Gastrocnemius medialis (tissue), 4 donors: ENCODE measurements around the gene HEMGN. TPM values are rescaled to one million over a fixed set of nuclear protein-coding genes. Genes with fewer than 3 reads are reported as not detected.

Experiments
- ATAC-seq, 2 donors: fragments of 150-250 bp; one replicate each; pipeline ENCODE4 v1.9.1; 2016
- DNase-seq, 2 donors: peaks; one replicate each; pipeline ENCODE4 v3.0.0-alpha.2; 2019
- H3K27ac ChIP-seq, 4 donors: fragments of 200-600 bp; sonication (generic); 1 replicate in 1 of 4; 2 replicates in 3 of 4; pipeline ENCODE4 v1.5.1; 2016 to 2018; ENCODE audit warnings: mild to moderate bottlenecking in 2 of 4, moderate library complexity in 1 of 4
- H3K27me3 ChIP-seq, 3 donors: fragments of 200-600 bp; sonication (generic) in 2 of 3; 1 replicate in 1 of 3; 2 replicates in 2 of 3; pipeline versions ENCODE4 v1.5.1 to v1.6.0; 2016 to 2019; ENCODE audit warnings: mild to moderate bottlenecking in 1 of 3, moderate library complexity in 1 of 3
- H3K36me3 ChIP-seq, 2 donors: fragments of 200-600 bp; sonication (generic) in 1 of 2; one replicate each; pipeline ENCODE4 v1.5.1; 2017 to 2018
- H3K4me1 ChIP-seq, 2 donors: fragments of 200-600 bp; sonication (generic) in 1 of 2; one replicate each; pipeline ENCODE4 v1.5.1; 2016 to 2017; ENCODE audit warnings: mild to moderate bottlenecking in 2 of 2
- H3K4me3 ChIP-seq, 4 donors: fragments of 200-600 bp; sonication (generic) in 3 of 4; 1 replicate in 1 of 4; 2 replicates in 3 of 4; pipeline ENCODE4 v1.5.1; 2016 to 2019; ENCODE audit warnings: mild to moderate bottlenecking in 2 of 4
- H3K9me3 ChIP-seq, 3 donors: fragments of 200-600 bp; sonication (generic) in 2 of 3; 1 replicate in 1 of 3; 2 replicates in 2 of 3; pipeline ENCODE4 v1.5.1; 2016 to 2019
- CTCF ChIP-seq, 5 experiments: fragments of 450-650 bp in 3 of 5; fragments of 200-600 bp in 2 of 5; sonication (generic) in 2 of 5; IDR thresholded peaks in 4 of 5; conservative IDR thresholded peaks in 1 of 5; 1 replicate in 4 of 5; 2 replicates in 1 of 5; pipeline ENCODE4 v1.5.1; 2016 to 2019; ENCODE audit warnings: antibody characterized with exemption in 5 of 5, mild to moderate bottlenecking in 3 of 5, moderate library complexity in 3 of 5
- POLR2A ChIP-seq, 2 donors: fragments of 450-650 bp; IDR thresholded peaks; one replicate each; pipeline ENCODE4 v1.6.1; 2017; ENCODE audit warnings: antibody characterized with exemption in 2 of 2, mild to moderate bottlenecking in 2 of 2, moderate library complexity in 2 of 2
- in situ Hi-C, 4 donors: fragments of 200-750 bp; cut with MboI; loops; one replicate each; pipeline versions ENCODE4 v1.15.0 to v1.8.0; 2017; ENCODE audit warnings: low sequenced_read_pairs in 4 of 4
- intact Hi-C: fragments of 100-400 bp; cut with DNase I; formaldehyde crosslinking; loops from one replicate; pipeline ENCODE4 v1.15.1; 2023; ENCODE audit warnings: low total_unique reads
- total RNA-seq, 4 donors: library from RNA; depleted of rRNA; stranded (reverse); fragments of >200 nt; gene quantifications; one replicate each; pipeline versions ENCODE4 v1.1.0 to v1.2.3, GENCODE V29; 2016

HEMGN gene
- total RNA-seq, 4 donors from 2014 or later: 0.16 TPM; not detected in 3

DNA sequence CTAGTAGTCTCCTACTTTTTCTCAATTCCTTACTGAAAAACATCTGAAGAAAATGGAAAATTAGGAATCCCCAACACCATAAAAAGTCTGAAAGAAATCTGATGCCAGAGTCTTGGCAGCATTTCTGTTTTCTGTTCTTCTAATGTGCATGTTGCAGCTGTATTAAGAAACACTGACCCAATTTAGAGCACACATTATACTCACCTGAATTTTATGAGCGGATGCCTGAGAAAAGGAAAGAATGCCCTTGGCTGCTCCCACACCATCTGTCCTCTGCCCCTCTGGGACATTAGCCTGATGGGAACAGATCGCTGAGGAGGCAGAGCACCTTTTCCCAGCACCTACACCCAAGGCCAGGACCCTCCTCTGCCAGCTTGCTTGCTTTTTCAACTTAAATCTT lies 31.0 kb upstream of the HEMGN start:
- intact Hi-C loops (no loop called here), in situ Hi-C loops (no loop called here)
- no peak overlapping the region for H3K4me3 ChIP-seq
- DNase-seq (no peak), ATAC-seq (peak in 1 of 2 donors; percentile 52)
- H3K27ac ChIP-seq: no peak overlapping the region
- H3K27me3 ChIP-seq: peaks cover 0 to 5% (median 0%) of the 10 kb centered on the region in 3 donors
- TF ChIP-seq CTCF (IDR thresholded peaks at IDR 0.05 in 4 of 5, conservative IDR thresholded peaks at IDR 0.05 in 1 of 5): no peak
- TF ChIP-seq POLR2A (IDR thresholded peaks at IDR 0.05): no peak
- H3K36me3 ChIP-seq: no peaks in the 10 kb centered on the region
- H3K4me1 ChIP-seq: peaks cover 0 to 3% of the 10 kb centered on the region in 2 donors
- H3K9me3 ChIP-seq: no peaks in the 10 kb centered on the region

- Histone ChIP-seq H3K4me3 (no peak overlapping the region), H3K9me3 (no peaks in the 10 kb centered on the region), H3K27ac (no peak overlapping the region), H3K4me1 (peaks cover 0 to 7% of the 10 kb centered on the region in 2 donors), H3K27me3 (no peaks in the 10 kb centered on the region), H3K36me3 (no peaks in the 10 kb centered on the region)
- DNase-seq (no peak), ATAC-seq (peak; percentile 46 to 58)
- intact Hi-C loops (no loop called here), in situ Hi-C loops (no loop called here)
- TF ChIP-seq POLR2A (IDR thresholded peaks at IDR 0.05) (no peak), CTCF (IDR thresholded peaks at IDR 0.05 in 4 of 5, conservative IDR thresholded peaks at IDR 0.05 in 1 of 5) (no peak)
Observed at GRCh38 chr9:97966493-97966892, 28.5 kb upstream of the HEMGN start.

DNA sequence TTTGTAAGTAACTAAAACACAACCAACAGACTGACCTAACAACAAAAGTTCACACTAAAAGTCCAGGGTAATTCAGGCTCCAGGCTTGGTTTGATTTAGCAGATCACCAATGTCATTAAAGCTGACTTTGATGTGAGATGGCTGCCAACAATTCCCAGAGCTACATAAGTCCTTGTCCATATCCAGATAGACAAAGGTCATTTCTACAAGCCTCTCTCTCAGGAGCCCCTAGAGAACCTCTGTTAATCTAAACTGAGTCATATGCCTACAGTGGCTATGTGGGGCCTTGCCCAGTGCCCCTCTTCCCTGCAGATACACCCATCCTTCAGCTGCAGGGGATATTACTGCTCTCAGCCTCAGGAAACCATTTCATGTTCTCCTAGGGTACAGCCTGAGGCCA lies 26.9 kb upstream of the HEMGN start:
- TF ChIP-seq CTCF (IDR thresholded peaks at IDR 0.05 in 4 of 5, conservative IDR thresholded peaks at IDR 0.05 in 1 of 5) (no peak), POLR2A (IDR thresholded peaks at IDR 0.05) (no peak)
- H3K36me3 ChIP-seq: no peaks in the 10 kb centered on the region
- in situ Hi-C loops: no loop called here
- no peaks in the 10 kb centered on the region for H3K27me3 ChIP-seq
- intact Hi-C loops: loop anchor here (5.0 kb wide), 1 partner anchor 43 kb away; the partner anchor contains the start of gene TRMO
- no peak for ATAC-seq
- no peak overlapping the region for H3K4me3 ChIP-seq
- H3K27ac ChIP-seq: no peak overlapping the region
- DNase-seq: no peak
- H3K9me3 ChIP-seq: no peaks in the 10 kb centered on the region
- peaks cover 0 to 7% of the 10 kb centered on the region in 2 donors for H3K4me1 ChIP-seq

GRCh38 chr9:97963232-97963631 lies 25.3 kb upstream of the HEMGN start:
- Histone ChIP-seq H3K27ac (no peak overlapping the region), H3K4me3 (no peak overlapping the region), H3K27me3 (no peaks in the 10 kb centered on the region), H3K36me3 (no peaks in the 10 kb centered on the region), H3K9me3 (no peaks in the 10 kb centered on the region), H3K4me1 (peaks cover 0 to 4% of the 10 kb centered on the region in 2 donors)
- ATAC-seq: no peak
- in situ Hi-C loops (no loop called here), intact Hi-C loops (loop anchor here (5.0 kb wide), 1 partner anchor 41 kb away; the partner anchor contains the start of gene TRMO)
- no peak for DNase-seq
- TF ChIP-seq CTCF (IDR thresholded peaks at IDR 0.05 in 4 of 5, conservative IDR thresholded peaks at IDR 0.05 in 1 of 5) (no peak), POLR2A (IDR thresholded peaks at IDR 0.05) (no peak)

- no peaks in the 10 kb centered on the region for H3K36me3 ChIP-seq
- in situ Hi-C loops: no loop called here
- intact Hi-C loops: loop anchor here (5.0 kb wide), 1 partner anchor 40 kb away; the partner anchor contains the start of gene TRMO
- peaks cover 0 to 4% of the 10 kb centered on the region in 2 donors for H3K4me1 ChIP-seq
- no peak for ATAC-seq
- no peaks in the 10 kb centered on the region for H3K9me3 ChIP-seq
- H3K27me3 ChIP-seq: no peaks in the 10 kb centered on the region
- DNase-seq: no peak
- TF ChIP-seq CTCF (IDR thresholded peaks at IDR 0.05 in 4 of 5, conservative IDR thresholded peaks at IDR 0.05 in 1 of 5) (no peak), POLR2A (IDR thresholded peaks at IDR 0.05) (no peak)
- no peak overlapping the region for H3K27ac ChIP-seq
- no peak overlapping the region for H3K4me3 ChIP-seq
Observed at GRCh38 chr9:97962575-97962974, 24.6 kb upstream of the HEMGN start.
